Dendritic cell treated with granulocyte-macrophage colony-stimulating factor and Interleukin-4, amounts not matched to agents 40 ng/mL and 50 ng/mL, for 4 days (primary cell): ENCODE data around the gene ERN1.
A peak's percentile ranks its signal among the peaks of the same experiment; 100 is the strongest.
"Not testable (repeated sequence)": the region's sequence is repeated elsewhere in the genome, so short reads cannot be mapped to it uniquely, and the experiment has no call there.

Source experiments
- H3K27ac Mint-ChIP-seq: one replicate; pipeline ENCODE4 v1.8.0; 2022; ENCODE audit warnings: mild to moderate bottlenecking, mixed read lengths
- H3K27me3 Mint-ChIP-seq: one replicate; pipeline ENCODE4 v1.8.0; 2022; ENCODE audit warnings: mild to moderate bottlenecking, mixed read lengths
- H3K36me3 Mint-ChIP-seq: one replicate; pipeline ENCODE4 v1.8.0; 2022; ENCODE audit warnings: low read depth, mixed read lengths
- H3K4me1 Mint-ChIP-seq: one replicate; pipeline ENCODE4 v1.8.0; 2022; ENCODE audit warnings: low read depth, mixed read lengths
- H3K4me3 Mint-ChIP-seq: one replicate; pipeline ENCODE4 v1.8.0; 2022; ENCODE audit warnings: mild to moderate bottlenecking, moderate library complexity, mixed read lengths
- H3K9me3 Mint-ChIP-seq: one replicate; pipeline ENCODE4 v1.8.0; 2022; ENCODE audit warnings: mixed read lengths
- intact Hi-C: fragments of 100-400 bp; cut with micrococcal nuclease; formaldehyde crosslinking; loops from one replicate; pipeline ENCODE4 v1.15.0; 2022

Gene ERN1

GRCh38 chr17:64016974-64017373, 113.0 kb downstream of the ERN1 start:
- Mint-ChIP-seq H3K27me3 (no peaks in the 10 kb centered on the region), H3K27ac (peak overlapping the region; percentile 67), H3K4me1 (peaks cover 62% of the 10 kb centered on the region), H3K9me3 (no peaks in the 10 kb centered on the region), H3K36me3 (no peaks in the 10 kb centered on the region), H3K4me3 (no peak overlapping the region)
- intact Hi-C loops, result no loop called here

- Mint-ChIP-seq H3K27ac (peak overlapping the region; percentile 67), H3K4me1 (peaks cover 59% of the 10 kb centered on the region), H3K36me3 (no peaks in the 10 kb centered on the region), H3K4me3 (no peak overlapping the region), H3K27me3 (no peaks in the 10 kb centered on the region), H3K9me3 (no peaks in the 10 kb centered on the region)
- intact Hi-C loops, result no loop called here
Measured at GRCh38 chr17:64016231-64016784, 113.6 kb downstream of the ERN1 start.

GRCh38 chr17:64015447-64015846, 114.5 kb downstream of the ERN1 start:
- H3K36me3 Mint-ChIP-seq, result no peaks in the 10 kb centered on the region
- peak overlapping the region; percentile 89 for H3K27ac Mint-ChIP-seq
- H3K9me3 Mint-ChIP-seq, result no peaks in the 10 kb centered on the region
- no peak overlapping the region for H3K4me3 Mint-ChIP-seq
- H3K27me3 Mint-ChIP-seq, result no peaks in the 10 kb centered on the region
- H3K4me1 Mint-ChIP-seq, result peaks cover 51% of the 10 kb centered on the region
- intact Hi-C loops, result no loop called here

GRCh38 chr17:64009571-64010402, 120.2 kb downstream of the ERN1 start:
- H3K4me1 Mint-ChIP-seq, result peaks cover 50% of the 10 kb centered on the region
- peak overlapping the region; percentile 80 for H3K27ac Mint-ChIP-seq
- intact Hi-C loops, result loop anchor here (1.0 kb wide), 1 partner anchor 10 kb away; no protein-coding TSS in a partner anchor
- no peaks in the 10 kb centered on the region for H3K27me3 Mint-ChIP-seq
- no peak overlapping the region for H3K4me3 Mint-ChIP-seq
- no peaks in the 10 kb centered on the region for H3K9me3 Mint-ChIP-seq
- H3K36me3 Mint-ChIP-seq, result peaks cover 9% of the 10 kb centered on the region

- intact Hi-C loops, result loop anchor here (1.0 kb wide), 1 partner anchor 10 kb away; no protein-coding TSS in a partner anchor
- Mint-ChIP-seq H3K4me1 (peaks cover 40% of the 10 kb centered on the region), H3K4me3 (no peak overlapping the region), H3K9me3 (no peaks in the 10 kb centered on the region), H3K27ac (peak overlapping the region; percentile 80), H3K36me3 (peaks cover 18% of the 10 kb centered on the region), H3K27me3 (no peaks in the 10 kb centered on the region)
Measured at GRCh38 chr17:64008830-64009229, 121.1 kb downstream of the ERN1 start.

GRCh38 chr17:64008346-64008745, 121.6 kb downstream of the ERN1 start:
- Mint-ChIP-seq H3K9me3 (no peaks in the 10 kb centered on the region), H3K27me3 (no peaks in the 10 kb centered on the region), H3K36me3 (peaks cover 23% of the 10 kb centered on the region), H3K4me1 (peaks cover 40% of the 10 kb centered on the region), H3K27ac (peak overlapping the region; percentile 80), H3K4me3 (no peak overlapping the region)
- intact Hi-C loops, result no loop called here

- H3K9me3 Mint-ChIP-seq, result no peaks in the 10 kb centered on the region
- H3K36me3 Mint-ChIP-seq, result peaks cover 28% of the 10 kb centered on the region
- H3K4me1 Mint-ChIP-seq, result peaks cover 40% of the 10 kb centered on the region
- intact Hi-C loops, result no loop called here
- H3K27ac Mint-ChIP-seq, result peak overlapping the region; percentile 80
- no peaks in the 10 kb centered on the region for H3K27me3 Mint-ChIP-seq
- H3K4me3 Mint-ChIP-seq, result peak overlapping the region; percentile 50
Measured at GRCh38 chr17:64007838-64008282, 122.1 kb downstream of the ERN1 start.

GRCh38 chr17:64007089-64007837, 122.7 kb downstream of the ERN1 start:
- H3K27me3 Mint-ChIP-seq, intact Hi-C loops, H3K4me3 Mint-ChIP-seq, H3K9me3 Mint-ChIP-seq: not testable (repeated sequence)
- Mint-ChIP-seq H3K27ac (peak overlapping the region; percentile 80), H3K36me3 (peaks cover 29% of the 10 kb centered on the region), H3K4me1 (peaks cover 40% of the 10 kb centered on the region)

- Mint-ChIP-seq H3K36me3 (peaks cover 29% of the 10 kb centered on the region), H3K27me3 (no peaks in the 10 kb centered on the region), H3K4me3 (no peak overlapping the region), H3K9me3 (no peaks in the 10 kb centered on the region), H3K27ac (no peak overlapping the region), H3K4me1 (peaks cover 46% of the 10 kb centered on the region)
- intact Hi-C loops, result no loop called here
Measured at GRCh38 chr17:64006361-64007088, 123.4 kb downstream of the ERN1 start.

- peak overlapping the region; percentile 14 for H3K27ac Mint-ChIP-seq
- H3K4me1 Mint-ChIP-seq, result peaks cover 53% of the 10 kb centered on the region
- no peaks in the 10 kb centered on the region for H3K27me3 Mint-ChIP-seq
- intact Hi-C loops, result no loop called here
- H3K4me3 Mint-ChIP-seq, result no peak overlapping the region
- H3K9me3 Mint-ChIP-seq, result no peaks in the 10 kb centered on the region
- H3K36me3 Mint-ChIP-seq, result peaks cover 29% of the 10 kb centered on the region
Measured at GRCh38 chr17:64005734-64006167, 124.2 kb downstream of the ERN1 start.

- peaks cover 5% of the 10 kb centered on the region for H3K27me3 Mint-ChIP-seq
- peak overlapping the region; percentile 14 for H3K27ac Mint-ChIP-seq
- H3K4me1 Mint-ChIP-seq, result peaks cover 56% of the 10 kb centered on the region
- intact Hi-C loops, result no loop called here
- no peak overlapping the region for H3K4me3 Mint-ChIP-seq
- H3K9me3 Mint-ChIP-seq, result no peaks in the 10 kb centered on the region
- H3K36me3 Mint-ChIP-seq, result peaks cover 29% of the 10 kb centered on the region
Measured at GRCh38 chr17:64004903-64005733, 124.8 kb downstream of the ERN1 start.

GRCh38 chr17:64004218-64004770, 125.7 kb downstream of the ERN1 start:
- no peak overlapping the region for H3K4me3 Mint-ChIP-seq
- H3K27me3 Mint-ChIP-seq, result peaks cover 13% of the 10 kb centered on the region
- peak overlapping the region; percentile 6 for H3K27ac Mint-ChIP-seq
- H3K9me3 Mint-ChIP-seq, result no peaks in the 10 kb centered on the region
- intact Hi-C loops, result no loop called here
- H3K4me1 Mint-ChIP-seq, result peaks cover 55% of the 10 kb centered on the region
- H3K36me3 Mint-ChIP-seq, result peaks cover 29% of the 10 kb centered on the region
